ENCODE data around the gene TP53I13.

The TP53I13 gene

DNA sequence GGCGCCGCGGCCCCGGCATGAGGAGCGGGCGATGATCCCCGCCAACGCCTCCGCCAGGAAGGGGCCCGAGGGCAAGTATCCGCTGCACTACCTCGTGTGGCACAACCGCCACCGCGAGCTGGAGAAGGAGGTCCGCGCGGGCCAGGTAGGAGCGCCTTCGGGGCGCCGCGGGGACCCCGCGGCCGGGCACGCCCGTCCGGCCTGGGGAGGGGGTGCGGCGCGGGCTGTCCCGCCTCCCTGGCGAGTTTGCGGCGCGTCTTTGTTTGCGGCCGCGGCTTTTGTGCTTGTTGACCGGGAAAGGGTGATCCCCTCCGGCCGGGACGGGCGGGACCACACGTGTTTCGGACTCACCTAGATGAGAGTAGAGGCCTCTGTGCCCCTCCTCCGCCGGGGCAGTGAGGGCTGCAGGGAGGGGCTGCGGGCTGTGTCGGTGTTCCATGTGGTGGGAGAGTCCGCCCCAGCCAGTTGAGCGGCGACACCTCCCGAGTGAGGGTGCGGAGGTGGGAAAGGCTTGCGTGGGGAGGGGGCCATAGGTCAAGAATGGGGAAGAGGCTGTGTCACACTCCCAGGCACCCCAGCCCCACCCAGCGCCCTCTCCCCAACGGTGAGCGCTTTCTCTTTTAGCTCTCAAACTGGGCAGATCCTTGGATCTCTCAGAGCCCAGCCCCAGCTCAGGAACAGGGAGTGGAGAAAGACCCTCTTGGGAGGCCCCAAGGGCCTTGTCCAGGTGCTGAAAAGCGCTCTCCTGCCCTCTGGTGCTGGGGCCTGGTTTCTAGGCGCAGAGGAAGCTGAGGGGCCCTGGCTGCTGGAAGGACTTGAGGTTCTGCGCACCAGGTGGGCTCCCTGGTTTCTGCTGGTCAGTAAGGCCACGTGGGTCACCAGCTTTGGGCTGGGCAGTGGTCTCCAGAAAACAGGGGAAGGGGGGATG, 25.4 kb downstream of the TP53I13 start:
- no peak for DNase-seq (ENCODE audit: low read depth)

DNA sequence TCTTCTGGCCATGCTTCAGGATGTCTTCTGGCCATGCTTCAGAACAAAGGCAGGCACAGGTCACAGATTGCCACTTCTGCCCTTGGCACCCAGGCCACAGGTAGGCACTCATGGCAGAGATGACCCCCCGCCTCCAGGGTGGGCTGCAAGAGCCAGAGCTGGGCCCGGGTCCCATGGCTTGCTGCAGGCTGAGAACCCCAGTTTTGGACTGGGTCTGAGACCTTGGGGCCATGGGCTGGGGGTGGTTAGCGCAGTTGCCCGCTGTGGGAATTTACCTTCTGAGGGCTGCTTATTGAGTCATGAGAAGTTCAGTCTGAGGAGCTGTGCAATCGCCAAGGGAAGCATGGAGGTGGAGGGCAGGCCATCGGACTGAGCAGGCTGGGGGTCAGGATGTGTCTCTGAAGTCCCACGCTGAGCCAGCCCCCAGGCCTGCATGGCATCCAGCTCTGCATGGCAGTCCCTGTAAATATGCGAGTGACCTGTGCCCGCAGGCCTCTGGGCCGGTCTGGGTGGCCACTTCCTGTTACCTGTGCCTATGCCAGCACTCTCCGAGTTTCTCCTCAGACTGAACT, 26.1 kb downstream of the TP53I13 start:
- no peak for DNase-seq (ENCODE audit: low read depth)

DNA sequence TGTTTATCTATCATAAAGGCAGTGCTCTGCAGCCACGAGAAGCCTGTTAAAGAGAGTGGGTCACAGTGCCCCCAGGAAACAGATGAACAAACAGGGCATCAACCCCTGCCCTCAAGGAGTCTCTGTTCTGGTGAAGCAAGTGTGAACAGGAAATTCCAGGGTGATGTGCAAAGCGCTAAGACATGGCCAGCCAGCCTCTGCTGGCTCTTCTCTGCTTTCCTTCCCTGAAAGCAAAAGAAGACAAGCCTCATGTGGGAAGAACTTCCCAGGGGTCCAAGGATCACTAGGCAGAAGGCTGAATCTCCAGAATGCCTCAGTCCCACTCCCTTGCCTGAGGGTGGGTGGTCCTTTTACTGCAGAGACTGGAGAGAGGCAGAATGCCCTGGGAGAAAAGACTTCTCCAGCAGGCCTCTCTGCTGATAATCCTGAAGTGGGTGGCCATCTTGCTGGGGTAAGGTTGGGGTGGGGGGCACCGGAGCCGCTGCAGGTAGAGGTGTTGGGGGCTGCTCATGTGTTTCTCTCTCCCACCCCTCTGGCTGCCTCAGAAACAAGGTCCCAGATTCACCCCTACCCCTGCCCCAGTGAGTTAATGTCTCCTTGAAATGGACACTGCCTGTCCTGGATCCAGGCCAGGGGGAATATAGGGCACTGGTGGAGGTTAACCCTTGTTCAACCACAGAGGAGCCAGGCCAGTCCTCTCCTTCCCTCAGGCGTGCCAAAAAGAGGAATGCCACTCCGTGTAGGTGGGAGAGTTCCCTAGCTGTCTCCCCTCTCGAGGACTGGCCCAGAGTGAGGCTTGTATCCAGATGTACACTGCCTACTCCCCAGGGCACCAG, 26.8 kb downstream of the TP53I13 start:
- no peak for DNase-seq (ENCODE audit: low read depth)

DNA sequence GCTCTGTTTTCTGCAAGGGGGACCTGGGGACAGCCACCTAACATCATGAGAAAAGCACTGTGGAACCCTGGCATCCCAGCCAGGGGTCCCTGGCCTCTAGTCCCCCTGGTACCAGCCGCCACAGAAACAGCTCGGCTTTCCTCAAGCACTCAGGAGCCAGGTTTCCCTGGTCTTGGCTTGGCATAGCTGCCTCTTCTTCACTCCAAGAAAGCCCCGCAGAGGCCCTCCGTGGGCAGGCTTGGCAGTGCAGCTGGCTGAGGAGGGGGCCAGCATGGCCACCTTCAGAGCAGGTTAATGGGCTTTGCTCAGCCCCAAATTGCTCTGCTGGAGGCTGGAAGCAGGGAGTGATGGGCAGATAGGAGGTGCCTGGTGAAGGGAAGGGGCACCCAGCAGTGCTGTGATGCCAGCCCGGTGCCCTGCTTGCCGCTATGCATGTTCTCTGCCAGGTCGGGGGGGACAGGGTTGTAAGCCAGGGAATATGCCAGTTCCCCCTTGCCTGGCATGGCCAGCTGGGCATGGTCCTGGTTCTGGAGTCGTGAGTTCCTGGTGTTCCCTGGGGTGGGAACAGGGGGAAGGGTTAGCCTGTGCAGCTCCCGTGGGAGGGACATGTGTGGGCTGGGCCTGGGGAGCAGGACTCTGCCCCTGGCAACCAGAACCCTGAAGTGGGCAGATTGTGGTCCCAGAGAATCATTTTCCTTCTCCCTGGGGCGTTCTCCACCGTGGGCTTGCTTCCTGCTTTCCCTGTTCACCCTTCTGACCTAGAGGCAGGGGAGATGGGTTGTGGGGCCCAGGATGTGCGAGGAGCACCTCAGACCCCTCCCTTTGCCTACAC, 27.7 kb downstream of the TP53I13 start:
- no peak for DNase-seq (ENCODE audit: low read depth)

DNA sequence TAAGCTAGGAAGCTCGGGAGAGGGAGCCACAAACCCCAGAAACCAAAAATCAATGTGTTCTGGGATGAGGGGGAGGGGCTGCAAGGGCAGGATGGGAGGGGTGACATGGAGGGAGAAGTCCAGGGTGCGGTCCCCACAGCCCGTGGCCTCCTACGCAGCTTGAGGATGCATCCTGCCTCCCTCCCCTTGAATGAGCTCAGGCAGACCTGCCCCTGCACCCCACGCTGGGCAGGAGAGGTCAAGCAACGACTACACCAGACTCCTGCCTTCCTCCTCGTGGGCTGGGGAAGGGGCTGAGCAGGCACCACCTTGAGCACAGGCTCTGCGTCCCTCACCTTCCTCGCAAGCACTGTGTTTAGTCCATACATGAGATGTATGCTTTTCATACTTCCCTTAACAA, 28.3 kb downstream of the TP53I13 start:
- DNase-seq (ENCODE audit: low read depth), result no peak

DNA sequence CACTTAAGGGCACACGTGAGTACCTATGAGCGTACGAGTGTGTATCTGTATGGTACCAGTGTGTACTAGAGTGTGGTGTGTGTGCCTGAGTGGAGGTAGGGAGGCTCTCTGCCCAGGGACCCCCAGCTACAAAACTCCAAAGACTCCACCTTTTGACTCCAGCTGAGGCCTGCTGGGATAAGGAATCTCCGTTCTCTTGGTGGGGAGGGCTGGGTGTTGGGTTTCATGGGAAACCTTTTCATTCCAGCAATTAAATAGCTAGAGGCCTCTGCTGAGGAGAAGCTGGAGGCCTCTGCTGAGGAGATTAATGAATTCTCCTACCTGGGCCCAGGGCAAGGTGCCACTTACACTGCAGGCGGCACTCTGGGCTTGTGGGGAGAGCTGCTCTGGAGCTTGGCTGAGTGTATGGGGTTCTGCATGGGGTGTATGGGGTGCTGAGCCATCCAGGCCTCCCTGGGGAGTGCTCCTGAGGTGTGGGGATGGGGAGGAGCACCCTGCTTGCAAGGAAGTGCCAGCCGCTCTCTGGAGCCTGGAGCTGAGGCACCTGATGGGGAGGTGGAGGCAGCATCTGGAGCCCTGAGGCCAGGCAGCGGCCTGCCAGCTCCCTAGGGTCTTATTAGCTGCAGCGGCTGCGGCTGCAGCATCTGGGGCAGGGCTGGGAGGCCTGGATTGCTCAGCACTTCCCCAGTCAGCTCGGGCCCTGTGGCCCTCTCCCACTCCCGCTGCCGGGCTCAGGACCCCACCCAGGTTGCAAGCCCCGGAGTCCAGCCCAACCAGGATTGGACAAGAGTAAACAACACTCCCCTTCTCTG, 29.1 kb downstream of the TP53I13 start:
- DNase-seq (ENCODE audit: low read depth), result no peak

GRCh38 chr17:29603109-29603674, 34.7 kb downstream of the TP53I13 start:
- DNase-seq (ENCODE audit: low read depth), result no peak

DNA sequence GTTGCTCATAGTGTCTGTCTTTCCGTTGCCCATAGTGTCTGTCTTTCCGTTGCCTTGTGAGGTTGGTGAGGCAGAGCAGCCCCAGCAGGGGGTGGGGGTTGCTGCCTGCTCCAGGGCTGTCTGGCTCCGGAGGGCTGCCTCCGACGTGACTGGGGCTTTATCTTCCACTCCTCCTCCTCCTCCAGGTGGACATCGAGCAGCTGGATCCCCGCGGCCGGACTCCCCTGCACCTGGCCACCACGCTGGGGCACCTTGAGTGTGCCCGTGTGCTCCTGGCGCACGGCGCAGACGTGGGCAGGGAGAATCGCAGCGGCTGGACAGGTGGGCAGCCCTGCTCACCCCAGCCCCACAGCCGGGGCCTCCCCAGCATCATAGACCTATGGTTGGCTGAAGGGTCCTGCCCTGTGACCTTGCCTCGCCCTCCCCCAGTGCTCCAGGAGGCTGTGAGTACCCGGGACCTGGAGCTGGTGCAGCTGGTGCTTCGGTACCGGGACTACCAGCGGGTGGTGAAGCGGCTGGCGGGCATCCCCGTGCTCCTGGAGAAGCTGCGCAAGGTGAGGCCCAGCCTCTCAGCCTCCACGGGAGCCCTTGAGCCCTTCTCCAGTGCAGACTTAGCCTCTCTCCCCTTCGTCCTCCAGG, 39.2 kb downstream of the TP53I13 start:
- DNase-seq (ENCODE audit: low read depth), result no peak

DNA sequence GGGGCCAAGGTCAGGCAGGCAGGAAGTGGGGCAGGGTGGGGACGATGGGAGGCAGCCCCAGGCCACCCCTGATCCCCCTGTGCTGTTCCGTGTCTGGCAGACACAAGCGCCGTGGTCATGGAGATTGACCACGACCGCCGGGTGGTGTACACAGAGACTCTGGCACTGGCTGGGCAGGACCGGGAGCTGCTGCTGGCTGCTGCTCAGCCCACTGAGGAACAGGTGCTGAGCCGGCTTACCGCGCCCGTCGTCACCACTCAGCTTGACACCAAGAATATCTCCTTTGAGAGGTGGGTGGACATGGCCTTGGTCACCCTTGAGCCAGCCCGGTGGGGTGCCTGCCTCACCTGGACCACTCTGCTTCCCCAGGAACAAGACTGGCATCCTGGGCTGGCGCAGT, 40.5 kb downstream of the TP53I13 start:
- DNase-seq (ENCODE audit: low read depth), result no peak

DNA sequence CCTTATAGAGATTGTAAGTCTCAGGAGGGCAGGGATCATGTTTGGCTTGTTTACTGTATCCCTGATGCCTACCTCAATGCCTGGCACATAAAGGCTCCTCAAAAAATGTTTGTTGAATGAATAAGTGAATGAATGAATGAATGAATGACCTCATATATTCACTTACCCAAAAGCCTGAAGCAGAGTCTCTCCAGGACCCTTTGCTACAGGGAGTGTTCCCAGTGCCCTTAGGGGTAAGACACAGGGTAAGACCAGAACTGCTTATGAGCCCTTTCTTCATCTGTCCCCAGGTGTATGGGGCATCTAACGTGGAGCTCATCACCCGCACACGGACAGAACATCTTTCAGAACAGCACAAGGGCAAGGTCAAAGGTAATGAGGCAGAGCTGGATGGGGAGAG, 41.9 kb downstream of the TP53I13 start:
- DNase-seq (ENCODE audit: low read depth), result no peak

- no peak for DNase-seq (ENCODE audit: low read depth)
Observed at GRCh38 chr17:29611351-29612093, 43.0 kb downstream of the TP53I13 start.

DNA sequence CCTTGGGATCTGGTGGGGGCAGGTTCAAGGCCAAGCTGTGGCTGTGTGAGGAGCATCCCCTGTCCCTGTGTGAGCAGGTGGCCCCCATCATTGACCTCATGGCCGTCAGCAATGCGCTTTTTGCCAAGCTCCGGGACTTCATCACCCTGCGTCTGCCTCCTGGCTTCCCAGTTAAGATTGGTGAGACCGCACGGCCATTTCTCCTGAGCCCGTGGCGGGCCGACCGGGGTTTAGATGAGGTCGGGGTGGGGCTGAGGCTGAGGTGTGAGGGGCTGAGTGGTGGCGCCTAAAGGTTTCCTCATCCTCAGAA, 43.5 kb downstream of the TP53I13 start:
- DNase-seq (ENCODE audit: low read depth), result no peak

GRCh38 chr17:29612404-29613280, 44.1 kb downstream of the TP53I13 start:
- no peak for DNase-seq (ENCODE audit: low read depth)

- DNase-seq (ENCODE audit: low read depth), result peak; percentile 97
Observed at GRCh38 chr17:29613352-29613837, 44.9 kb downstream of the TP53I13 start.

- DNase-seq (ENCODE audit: low read depth), result no peak
Observed at GRCh38 chr17:29613856-29614255, 45.4 kb downstream of the TP53I13 start.

GRCh38 chr17:29614349-29615047, 46.0 kb downstream of the TP53I13 start:
- DNase-seq (ENCODE audit: low read depth), result no peak

DNA sequence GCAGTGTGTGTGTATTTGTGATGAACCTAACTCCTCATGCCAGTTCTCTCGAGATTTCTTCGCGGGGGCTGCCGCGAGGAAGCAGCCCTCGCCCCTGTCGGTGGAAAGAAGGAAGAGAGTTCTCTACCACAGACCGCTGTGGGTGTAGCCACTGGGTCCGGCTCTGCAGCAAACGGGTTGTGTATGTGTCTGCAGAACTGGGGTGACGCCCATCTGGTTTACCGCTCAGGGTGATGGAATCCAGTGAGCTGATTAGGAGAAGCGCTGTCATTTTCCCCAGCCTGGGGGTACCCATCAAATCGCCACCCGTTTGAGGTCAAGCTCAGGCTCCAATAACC, 46.5 kb downstream of the TP53I13 start:
- no peak for DNase-seq (ENCODE audit: low read depth)

Measured in stimulated activated CD8-positive, alpha-beta memory T cell treated with anti-CD3 and anti-CD28 coated beads, Interleukin-15, amount 100 ng/mL, for 24 hours (primary cell).